ENCODE measurements around the gene POC5. TPM values are rescaled to one million over a fixed set of nuclear protein-coding genes. Genes with fewer than 3 reads are reported as not detected.
"Not testable (repeated sequence)": the region's sequence is repeated elsewhere in the genome, so short reads cannot be mapped to it uniquely, and the experiment has no call there.

Gene POC5
- polyA plus RNA-seq, 2 of the 4 experiments (the other 2 are of a cell fraction): 12.7 to 26.2 TPM

DNA sequence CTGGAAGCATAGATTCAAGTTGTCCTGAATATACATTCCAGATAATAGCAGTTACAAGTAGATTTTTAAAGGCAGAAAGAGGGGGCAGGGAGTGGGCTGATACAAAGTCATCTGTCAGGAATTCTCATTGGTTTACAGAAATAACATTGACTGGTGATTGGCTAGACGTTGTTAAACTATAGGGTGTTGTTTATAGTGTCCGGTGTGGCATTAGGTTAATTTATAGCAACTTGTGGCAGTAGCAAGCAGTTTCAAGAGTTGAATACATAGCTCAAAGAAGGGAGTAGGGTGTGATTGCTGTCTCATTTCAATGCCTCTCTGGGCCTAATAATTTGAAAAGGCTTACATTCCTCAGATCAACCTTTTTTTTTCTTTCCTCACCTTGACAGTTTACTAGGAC is 10.7 kb upstream of the POC5 start:
- H3K4me1 ChIP-seq: no peaks in the 10 kb centered on the region
- FAIRE-seq: no peak
- POLR2A ChIA-PET: interaction anchor here (1.7 kb wide), 1 partner anchor 11 kb away, joined by 7 read pairs; the partner anchor contains the start of gene POC5

DNA sequence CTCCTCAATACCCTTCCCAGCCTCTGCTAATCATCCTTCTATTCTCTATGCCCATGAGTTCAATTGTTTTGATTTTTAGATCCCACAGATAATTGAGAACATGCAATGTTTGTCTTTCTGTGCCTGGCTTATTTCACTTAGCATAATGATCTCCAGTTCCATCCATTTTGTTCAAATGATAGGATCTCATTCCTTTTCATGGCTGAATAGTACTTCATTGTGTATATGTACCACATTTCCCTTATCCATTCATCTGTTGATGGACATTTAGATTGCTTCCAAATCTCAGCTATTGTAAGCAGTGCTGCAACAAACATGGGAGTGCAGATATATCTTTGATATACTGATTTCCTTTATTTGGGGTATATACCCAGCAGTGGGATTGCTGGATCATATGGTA is 9.0 kb upstream of the POC5 start:
- FAIRE-seq, ATAC-seq: not testable (repeated sequence)
- CTCF ChIA-PET: interaction anchor here (1.1 to 1.8 kb wide), 2 partner anchors 10 to 530 kb away, joined by 3 to 6 read pairs; no protein-coding TSS in a partner anchor

More for the DNA sequence above, 10.7 kb upstream of the POC5 start:
- ATAC-seq (no peak), DNase-seq (ENCODE audit: low read depth in 1 of 2, low spot score in 1 of 2) (no peak)
- Histone ChIP-seq H3K27ac (no peak overlapping the region), H3K4me3 (no peak overlapping the region), H3K4me2 (no peak overlapping the region), H3K9me3 (no peaks in the 10 kb centered on the region)
- TF ChIP-seq SREBF2 (IDR thresholded peaks at IDR 0.05): no peak
- TF ChIP-seq CHD2 (IDR thresholded peaks at IDR 0.05; ENCODE audit: low read length, partially characterized antibody): no peak
- TF ChIP-seq HOXA7 (CRISPR knock-in tag; IDR thresholded peaks at IDR 0.05): no peak
- TF ChIP-seq NPAS2 (CRISPR knock-in tag; IDR thresholded peaks at IDR 0.05; ENCODE audit: borderline replicate concordance): no peak
- TF ChIP-seq FOSB (CRISPR knock-in tag; IDR thresholded peaks at IDR 0.05): no peak
- TF ChIP-seq JUNB (IDR thresholded peaks at IDR 0.05): no peak
- TF ChIP-seq EHMT2 (IDR thresholded peaks at IDR 0.05; ENCODE audit: low read depth): no peak
- no peak for TF ChIP-seq FOSL2 (IDR thresholded peaks at IDR 0.05)
- TF ChIP-seq FOSL2 (CRISPR knock-in tag; IDR thresholded peaks at IDR 0.05): no peak
- no peak for TF ChIP-seq JUN (IDR thresholded peaks at IDR 0.05)
- no peak for TF ChIP-seq EP300 (IDR thresholded peaks at IDR 0.05)
- TF ChIP-seq, protein P1, sequence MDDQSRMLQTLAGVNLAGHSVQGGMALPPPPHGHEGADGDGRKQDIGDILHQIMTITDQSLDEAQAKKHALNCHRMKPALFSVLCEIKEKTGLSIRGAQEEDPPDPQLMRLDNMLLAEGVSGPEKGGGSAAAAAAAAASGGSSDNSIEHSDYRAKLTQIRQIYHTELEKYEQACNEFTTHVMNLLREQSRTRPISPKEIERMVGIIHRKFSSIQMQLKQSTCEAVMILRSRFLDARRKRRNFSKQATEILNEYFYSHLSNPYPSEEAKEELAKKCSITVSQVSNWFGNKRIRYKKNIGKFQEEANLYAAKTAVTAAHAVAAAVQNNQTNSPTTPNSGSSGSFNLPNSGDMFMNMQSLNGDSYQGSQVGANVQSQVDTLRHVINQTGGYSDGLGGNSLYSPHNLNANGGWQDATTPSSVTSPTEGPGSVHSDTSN (IDR thresholded peaks at IDR 0.05): no peak
- TF ChIP-seq TFCP2L1 (CRISPR knock-in tag; IDR thresholded peaks at IDR 0.05): no peak
- TF ChIP-seq, protein P2, sequence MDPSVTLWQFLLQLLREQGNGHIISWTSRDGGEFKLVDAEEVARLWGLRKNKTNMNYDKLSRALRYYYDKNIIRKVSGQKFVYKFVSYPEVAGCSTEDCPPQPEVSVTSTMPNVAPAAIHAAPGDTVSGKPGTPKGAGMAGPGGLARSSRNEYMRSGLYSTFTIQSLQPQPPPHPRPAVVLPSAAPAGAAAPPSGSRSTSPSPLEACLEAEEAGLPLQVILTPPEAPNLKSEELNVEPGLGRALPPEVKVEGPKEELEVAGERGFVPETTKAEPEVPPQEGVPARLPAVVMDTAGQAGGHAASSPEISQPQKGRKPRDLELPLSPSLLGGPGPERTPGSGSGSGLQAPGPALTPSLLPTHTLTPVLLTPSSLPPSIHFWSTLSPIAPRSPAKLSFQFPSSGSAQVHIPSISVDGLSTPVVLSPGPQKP (IDR thresholded peaks at IDR 0.05; ENCODE audit: low read depth, low read length): no peak
- no peak for TF ChIP-seq POLR2A (IDR thresholded peaks at IDR 0.05; ENCODE audit: low read length)
- CTCF ChIA-PET: no interaction called here
- WGBS (ENCODE audit: missing lambda C conversion rate): 42% methylated on average over 2 of the region's 2 CpGs

DNA sequence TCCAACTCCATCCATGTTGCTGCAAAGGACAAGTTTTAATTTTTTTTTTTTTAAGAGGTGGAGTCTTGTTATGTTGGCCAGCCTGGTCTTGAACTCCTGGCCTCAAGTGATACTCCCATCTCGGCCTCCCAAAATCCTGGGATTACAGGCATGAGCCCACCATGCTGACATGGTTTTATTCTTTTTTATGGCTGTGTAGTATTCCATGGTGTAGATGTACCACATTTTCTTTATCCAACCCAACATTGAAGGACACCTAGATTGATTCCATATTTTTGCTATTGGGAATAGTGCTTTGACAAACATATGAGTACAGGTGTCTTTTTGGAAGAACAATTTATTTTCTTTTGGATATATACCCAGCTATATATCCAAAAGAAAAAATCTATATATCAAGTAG is 6.1 kb upstream of the POC5 start:
- no peak overlapping the region for H3K4me3 ChIP-seq
- H3K4me1 ChIP-seq: no peaks in the 10 kb centered on the region
- ChIA-PET POLR2A (no interaction called here), CTCF (no interaction called here)
- no peak overlapping the region for H3K27ac ChIP-seq
- ATAC-seq: no peak
- TF ChIP-seq, protein P3, sequence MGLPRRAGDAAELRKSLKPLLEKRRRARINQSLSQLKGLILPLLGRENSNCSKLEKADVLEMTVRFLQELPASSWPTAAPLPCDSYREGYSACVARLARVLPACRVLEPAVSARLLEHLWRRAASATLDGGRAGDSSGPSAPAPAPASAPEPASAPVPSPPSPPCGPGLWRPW (IDR thresholded peaks at IDR 0.05): no peak
- no peak for TF ChIP-seq ZC3H11A (IDR thresholded peaks at IDR 0.05)
- TF ChIP-seq, protein P4, sequence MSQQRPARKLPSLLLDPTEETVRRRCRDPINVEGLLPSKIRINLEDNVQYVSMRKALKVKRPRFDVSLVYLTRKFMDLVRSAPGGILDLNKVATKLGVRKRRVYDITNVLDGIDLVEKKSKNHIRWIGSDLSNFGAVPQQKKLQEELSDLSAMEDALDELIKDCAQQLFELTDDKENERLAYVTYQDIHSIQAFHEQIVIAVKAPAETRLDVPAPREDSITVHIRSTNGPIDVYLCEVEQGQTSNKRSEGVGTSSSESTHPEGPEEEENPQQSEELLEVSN (IDR thresholded peaks at IDR 0.05; ENCODE audit: borderline replicate concordance, low read depth): no peak
- TF ChIP-seq SREBF2 (IDR thresholded peaks at IDR 0.05): no peak
- TF ChIP-seq KDM5A (IDR thresholded peaks at IDR 0.05): no peak
- TF ChIP-seq, protein P5, sequence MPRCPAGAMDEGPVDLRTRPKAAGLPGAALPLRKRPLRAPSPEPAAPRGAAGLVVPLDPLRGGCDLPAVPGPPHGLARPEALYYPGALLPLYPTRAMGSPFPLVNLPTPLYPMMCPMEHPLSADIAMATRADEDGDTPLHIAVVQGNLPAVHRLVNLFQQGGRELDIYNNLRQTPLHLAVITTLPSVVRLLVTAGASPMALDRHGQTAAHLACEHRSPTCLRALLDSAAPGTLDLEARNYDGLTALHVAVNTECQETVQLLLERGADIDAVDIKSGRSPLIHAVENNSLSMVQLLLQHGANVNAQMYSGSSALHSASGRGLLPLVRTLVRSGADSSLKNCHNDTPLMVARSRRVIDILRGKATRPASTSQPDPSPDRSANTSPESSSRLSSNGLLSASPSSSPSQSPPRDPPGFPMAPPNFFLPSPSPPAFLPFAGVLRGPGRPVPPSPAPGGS (IDR thresholded peaks at IDR 0.05): no peak
- TF ChIP-seq RCOR1 (IDR thresholded peaks at IDR 0.05; ENCODE audit: low read depth, low read length): no peak
- TF ChIP-seq POLR2A (IDR thresholded peaks at IDR 0.05; ENCODE audit: low read length): no peak
- no peak for FAIRE-seq
- H3K4me2 ChIP-seq: no peak overlapping the region
- H3K9me3 ChIP-seq: no peaks in the 10 kb centered on the region
- 0% methylated on average over 1 of the region's 1 CpG for WGBS (ENCODE audit: missing lambda C conversion rate)
- no peak for DNase-seq (ENCODE audit: low read depth in 1 of 2, low spot score in 1 of 2)

More for the DNA sequence above, 9.0 kb upstream of the POC5 start:
- H3K4me2 ChIP-seq; H3K4me1 ChIP-seq; POLR2A ChIA-PET; H3K27ac ChIP-seq; H3K4me3 ChIP-seq; H3K9me3 ChIP-seq; DNase-seq (ENCODE audit: low read depth in 1 of 2, low spot score in 1 of 2): not testable (repeated sequence)
